ENCODE measurements around the gene ALLC.

DNA sequence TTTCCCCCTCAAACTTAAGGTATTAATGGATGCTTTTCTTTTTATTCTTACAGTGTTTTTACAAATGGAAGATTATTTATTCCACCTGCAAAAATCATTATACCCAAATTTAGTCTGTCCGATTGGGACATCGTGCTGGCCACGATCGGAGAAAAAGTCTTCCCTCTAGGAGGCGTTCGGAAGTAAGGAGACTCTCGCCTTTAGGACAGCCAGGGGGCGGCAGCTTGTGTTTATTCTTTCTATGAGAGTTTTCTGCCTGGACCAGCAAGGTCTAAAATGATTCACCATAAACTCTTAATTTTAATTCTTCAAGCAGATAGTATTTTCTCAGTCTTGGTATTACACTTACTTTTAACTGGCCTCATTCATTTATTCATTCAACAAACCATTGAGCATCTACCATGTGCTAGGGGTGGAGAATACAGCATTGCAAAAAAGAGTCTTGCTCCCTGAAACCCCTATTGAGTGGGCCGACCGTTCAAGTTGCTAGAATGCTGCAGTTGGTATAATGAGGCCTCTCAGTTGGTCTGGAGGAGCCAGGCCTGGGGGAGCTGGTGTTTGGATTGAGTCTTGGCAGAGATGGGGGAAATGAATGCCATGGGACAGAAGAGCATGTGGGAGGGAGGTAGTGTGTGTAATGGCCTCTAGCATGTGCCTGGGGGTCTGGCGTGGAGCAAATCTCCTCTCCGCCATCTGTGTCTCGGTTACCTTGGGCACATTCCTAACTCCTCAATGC is 84.0 kb downstream of the ALLC start:
- TF ChIP-seq, protein P1, sequence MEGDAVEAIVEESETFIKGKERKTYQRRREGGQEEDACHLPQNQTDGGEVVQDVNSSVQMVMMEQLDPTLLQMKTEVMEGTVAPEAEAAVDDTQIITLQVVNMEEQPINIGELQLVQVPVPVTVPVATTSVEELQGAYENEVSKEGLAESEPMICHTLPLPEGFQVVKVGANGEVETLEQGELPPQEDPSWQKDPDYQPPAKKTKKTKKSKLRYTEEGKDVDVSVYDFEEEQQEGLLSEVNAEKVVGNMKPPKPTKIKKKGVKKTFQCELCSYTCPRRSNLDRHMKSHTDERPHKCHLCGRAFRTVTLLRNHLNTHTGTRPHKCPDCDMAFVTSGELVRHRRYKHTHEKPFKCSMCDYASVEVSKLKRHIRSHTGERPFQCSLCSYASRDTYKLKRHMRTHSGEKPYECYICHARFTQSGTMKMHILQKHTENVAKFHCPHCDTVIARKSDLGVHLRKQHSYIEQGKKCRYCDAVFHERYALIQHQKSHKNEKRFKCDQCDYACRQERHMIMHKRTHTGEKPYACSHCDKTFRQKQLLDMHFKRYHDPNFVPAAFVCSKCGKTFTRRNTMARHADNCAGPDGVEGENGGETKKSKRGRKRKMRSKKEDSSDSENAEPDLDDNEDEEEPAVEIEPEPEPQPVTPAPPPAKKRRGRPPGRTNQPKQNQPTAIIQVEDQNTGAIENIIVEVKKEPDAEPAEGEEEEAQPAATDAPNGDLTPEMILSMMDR (IDR thresholded peaks at IDR 0.05), result no peak
- TF ChIP-seq POLR2A (IDR thresholded peaks at IDR 0.05; ENCODE audit: low read depth) (no peak), EP300 (IDR thresholded peaks at IDR 0.05) (no peak), POLR2AphosphoS5 (IDR thresholded peaks at IDR 0.05) (no peak)
